ENCODE data around the gene ZBTB42.

DNA sequence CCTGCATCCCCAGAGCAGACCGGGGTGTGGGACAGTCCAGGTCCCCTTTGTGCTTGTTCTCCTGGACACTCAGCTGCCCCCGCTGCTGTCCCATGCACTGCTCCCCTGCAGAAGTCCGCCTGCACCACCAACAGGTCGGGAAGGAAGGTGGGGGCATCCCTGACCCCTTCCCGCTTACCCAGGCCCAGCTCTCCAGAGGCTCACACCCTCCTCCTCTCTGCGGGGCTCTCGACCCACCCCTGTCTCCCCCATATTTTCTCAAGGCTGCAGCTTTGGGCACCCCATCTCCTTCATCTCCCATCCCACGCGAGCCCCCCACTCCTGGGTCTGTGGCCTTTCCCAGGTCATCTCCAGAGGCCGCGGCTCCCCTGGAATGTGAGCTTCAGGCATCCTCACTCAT, 9.4 kb downstream of the ZBTB42 start:
- TF ChIP-seq, protein P1, sequence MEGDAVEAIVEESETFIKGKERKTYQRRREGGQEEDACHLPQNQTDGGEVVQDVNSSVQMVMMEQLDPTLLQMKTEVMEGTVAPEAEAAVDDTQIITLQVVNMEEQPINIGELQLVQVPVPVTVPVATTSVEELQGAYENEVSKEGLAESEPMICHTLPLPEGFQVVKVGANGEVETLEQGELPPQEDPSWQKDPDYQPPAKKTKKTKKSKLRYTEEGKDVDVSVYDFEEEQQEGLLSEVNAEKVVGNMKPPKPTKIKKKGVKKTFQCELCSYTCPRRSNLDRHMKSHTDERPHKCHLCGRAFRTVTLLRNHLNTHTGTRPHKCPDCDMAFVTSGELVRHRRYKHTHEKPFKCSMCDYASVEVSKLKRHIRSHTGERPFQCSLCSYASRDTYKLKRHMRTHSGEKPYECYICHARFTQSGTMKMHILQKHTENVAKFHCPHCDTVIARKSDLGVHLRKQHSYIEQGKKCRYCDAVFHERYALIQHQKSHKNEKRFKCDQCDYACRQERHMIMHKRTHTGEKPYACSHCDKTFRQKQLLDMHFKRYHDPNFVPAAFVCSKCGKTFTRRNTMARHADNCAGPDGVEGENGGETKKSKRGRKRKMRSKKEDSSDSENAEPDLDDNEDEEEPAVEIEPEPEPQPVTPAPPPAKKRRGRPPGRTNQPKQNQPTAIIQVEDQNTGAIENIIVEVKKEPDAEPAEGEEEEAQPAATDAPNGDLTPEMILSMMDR (IDR thresholded peaks at IDR 0.05), result no peak
- TF ChIP-seq POLR2A (IDR thresholded peaks at IDR 0.05), result no peak
